T-cell (primary cell): ENCODE data around the gene MRPL49. TPM values are rescaled to one million over a fixed set of nuclear protein-coding genes. Genes with fewer than 3 reads are reported as not detected.

Source experiments
- ATAC-seq, 4 experiments: fragments of 200-7000 bp in 3 of 4; fragments of 150-1000 bp in 1 of 4; cut with Tn5 transposase; replicated peaks in 1 of 4; 1 replicate in 3 of 4; 2 replicates in 1 of 4; pipeline ENCODE4 v1.10.0; 2021; ENCODE audit warnings: moderate library complexity in 3 of 4, mild to moderate bottlenecking in 2 of 4, moderate number of reproducible peaks in 1 of 4
- CTCF ChIA-PET, 2 donors: fragments of 300-600 bp; sonication (Branson Sonifier 250); formaldehyde crosslinking; loops; one replicate each; lab custom pipeline; 2022; ENCODE audit warnings: antibody characterized with exemption in 2 of 2; lab: Charles Lee
- POLR2A ChIA-PET, 2 donors: fragments of 300-600 bp; sonication (Branson Sonifier 250); formaldehyde crosslinking; loops; one replicate each; lab custom pipeline; 2022; ENCODE audit warnings: antibody characterized with exemption in 2 of 2; lab: Charles Lee
- DNase-seq, 35 experiments: peaks; one replicate each; pipeline versions ENCODE4 v3.0.0 to v3.0.0-alpha.2; 2013 to 2023
- H3K27ac ChIP-seq: one replicate; pipeline ENCODE4 v1.5.1; 2013; ENCODE audit warnings: low read length
- H3K27me3 ChIP-seq, 2 experiments: replicated peaks in 1 of 2; 1 replicate in 1 of 2; 2 replicates in 1 of 2; pipeline versions ENCODE4 v1.6.1 to v1.7.0; 2013; ENCODE audit warnings: low read length in 1 of 2, mixed read lengths in 1 of 2; ENCODE audit not compliant: control insufficient read depth in 2 of 2, insufficient read depth in 2 of 2; ENCODE audit errors: extremely low read depth in 1 of 2
- H3K36me3 ChIP-seq, 2 donors: 1 replicate in 1 of 2; 2 replicates in 1 of 2; pipeline versions ENCODE4 v1.6.1 to v1.7.0; 2013; ENCODE audit warnings: low read length in 1 of 2; ENCODE audit not compliant: control insufficient read depth in 2 of 2, insufficient read depth in 1 of 2; ENCODE audit errors: extremely low read depth in 1 of 2
- H3K4me1 ChIP-seq, 2 experiments: 1 replicate in 1 of 2; 2 replicates in 1 of 2; pipeline versions ENCODE4 v1.6.1 to v1.7.0; 2013; ENCODE audit warnings: low read length in 2 of 2, mixed read lengths in 1 of 2; ENCODE audit not compliant: insufficient read depth in 2 of 2, control insufficient read depth in 1 of 2; ENCODE audit errors: extremely low read depth in 1 of 2
- H3K4me3 ChIP-seq, 2 donors: 1 replicate in 1 of 2; 2 replicates in 1 of 2; pipeline versions ENCODE4 v1.5.1 to v1.7.0; 2013; ENCODE audit warnings: mild to moderate bottlenecking in 2 of 2, low read length in 1 of 2, moderate library complexity in 1 of 2; ENCODE audit not compliant: control insufficient read depth in 1 of 2; ENCODE audit errors: extremely low read depth in 1 of 2
- H3K9me3 ChIP-seq: 2 replicates; pipeline ENCODE4 v1.7.0; 2013
- H3K27ac Mint-ChIP-seq, 2 donors: one replicate each; pipeline ENCODE4 v1.8.0; 2020 to 2021; ENCODE audit warnings: mild to moderate bottlenecking in 2 of 2, mixed read lengths in 2 of 2
- H3K27me3 Mint-ChIP-seq, 2 donors: one replicate each; pipeline ENCODE4 v1.8.0; 2021 to 2022; ENCODE audit warnings: mixed read lengths in 2 of 2
- H3K36me3 Mint-ChIP-seq: one replicate; pipeline ENCODE4 v1.8.0; 2021; ENCODE audit warnings: mixed read lengths
- H3K4me1 Mint-ChIP-seq, 3 donors: one replicate each; pipeline ENCODE4 v1.8.0; 2020 to 2022; ENCODE audit warnings: mixed read lengths in 3 of 3, mild to moderate bottlenecking in 1 of 3
- H3K4me3 Mint-ChIP-seq, 3 donors: one replicate each; pipeline ENCODE4 v1.8.0; 2020 to 2022; ENCODE audit warnings: mild to moderate bottlenecking in 3 of 3, mixed read lengths in 3 of 3, moderate library complexity in 3 of 3
- H3K9me3 Mint-ChIP-seq, 3 donors: one replicate each; pipeline ENCODE4 v1.8.0; 2020 to 2022; ENCODE audit warnings: mixed read lengths in 3 of 3
- WGBS: methylation state at CpG from one replicate; pipeline ENCODE4 v1.1.5; 2013; ENCODE audit warnings: missing lambda C conversion rate; ENCODE audit not compliant: insufficient coverage; 5-methylcytosine and 5-hydroxymethylcytosine counted together
- total RNA-seq, 35 experiments: library from RNA in 6 of 35; stranded (reverse) in 6 of 35; fragments of 120-200 nt in 1 of 35; gene quantifications; one replicate each; pipeline versions ENCODE4 v1.2.1 to v1.2.4 and lab custom pipeline; 2013 to 2026

The MRPL49 gene
- total RNA-seq, 5 donors from 2014 or later (not counting 1 experiment from before 2014, with no cell fraction given) = 48.3 to 58.8 (median 55.1) TPM

- ChIA-PET CTCF (no interaction called here), POLR2A (no interaction called here)
- H3K9me3 Mint-ChIP-seq = no peaks in the 10 kb centered on the region
- Histone ChIP-seq H3K4me1 (peaks cover 13 to 58% of the 10 kb centered on the region in 2 experiments), H3K36me3 (peaks cover 5 to 51% of the 10 kb centered on the region in 2 donors), H3K4me3 (no peak overlapping the region), H3K27me3 (no peaks in the 10 kb centered on the region), H3K27ac (peak overlapping the region; percentile 18), H3K9me3 (no peaks in the 10 kb centered on the region)
- H3K36me3 Mint-ChIP-seq = peaks cover 44% of the 10 kb centered on the region
- ATAC-seq (no peak), DNase-seq (no peak)
- H3K4me1 Mint-ChIP-seq = peaks cover 47 to 71% (median 63%) of the 10 kb centered on the region in 3 donors
- H3K27ac Mint-ChIP-seq = no peak overlapping the region
- H3K27me3 Mint-ChIP-seq = no peaks in the 10 kb centered on the region
- peak overlapping the region in 2 of 3 donors; percentile 31 to 96 for H3K4me3 Mint-ChIP-seq
Measured at GRCh38 chr11:65119670-65119995, 2.5 kb upstream of the MRPL49 start.

DNA sequence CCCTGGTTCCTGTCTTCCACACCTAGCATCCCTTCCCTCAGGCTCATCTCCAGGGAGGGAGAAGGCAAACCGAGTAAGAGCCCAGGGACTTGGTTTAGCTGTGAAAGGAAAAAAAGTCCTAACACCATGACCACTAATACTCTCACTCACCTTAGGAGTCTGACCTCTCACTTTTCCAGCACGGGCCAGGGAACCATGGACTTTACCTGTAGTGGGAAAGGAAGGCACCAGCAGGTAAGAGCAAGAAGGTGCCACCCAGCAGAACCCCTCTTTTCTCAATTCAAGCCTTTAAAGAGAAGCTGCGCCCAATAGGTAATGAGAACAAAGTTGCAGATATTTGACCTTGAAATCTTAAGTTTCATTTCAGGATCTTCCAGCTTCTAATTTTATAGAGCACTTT lies 1.3 kb upstream of the MRPL49 start:
- Histone ChIP-seq H3K4me1 (peaks cover 13 to 46% of the 10 kb centered on the region in 2 experiments), H3K4me3 (peak overlapping the region in 1 of 2 donors; percentile 80), H3K36me3 (peaks cover 7 to 53% of the 10 kb centered on the region in 2 donors), H3K27ac (peak overlapping the region; percentile 92), H3K27me3 (no peaks in the 10 kb centered on the region), H3K9me3 (no peaks in the 10 kb centered on the region)
- Mint-ChIP-seq H3K4me1 (peaks cover 47 to 66% (median 58%) of the 10 kb centered on the region in 3 donors), H3K36me3 (peaks cover 47% of the 10 kb centered on the region), H3K4me3 (peak overlapping the region; percentile 96 to 100 (median 96)), H3K27ac (peak overlapping the region; percentile 98 to 100), H3K9me3 (no peaks in the 10 kb centered on the region), H3K27me3 (no peaks in the 10 kb centered on the region)
- ChIA-PET POLR2A (interaction anchor here in 1 of 2 donors (2.2 kb wide), 1 partner anchor 9 kb away, joined by 7 read pairs; the partner anchor contains the start of gene TM7SF2), CTCF (interaction anchor here in 1 of 2 donors (0.8 to 2.3 kb wide), 3 partner anchors 10 to 59 kb away, joined by 3 to 13 read pairs (median 11); no protein-coding TSS in a partner anchor)
- ATAC-seq (no peak), DNase-seq (no peak)
- no CpG with 5 or more reads among the region's 3 CpGs for WGBS

GRCh38 chr11:65121447-65121864 lies 665 bp upstream of the MRPL49 start:
- H3K36me3 ChIP-seq = peaks cover 7 to 57% of the 10 kb centered on the region in 2 donors
- no peaks in the 10 kb centered on the region for H3K27me3 ChIP-seq
- Mint-ChIP-seq H3K36me3 (peaks cover 49% of the 10 kb centered on the region), H3K4me1 (peaks cover 47 to 61% (median 52%) of the 10 kb centered on the region in 3 donors), H3K9me3 (no peaks in the 10 kb centered on the region), H3K27ac (peak overlapping the region; percentile 98 to 100), H3K4me3 (peak overlapping the region; percentile 96 to 100 (median 96)), H3K27me3 (no peaks in the 10 kb centered on the region)
- H3K27ac ChIP-seq = peak overlapping the region; percentile 92
- POLR2A ChIA-PET = interaction anchor here (0.6 to 2.2 kb wide), 4 partner anchors 8 to 26 kb away, joined by 3 to 12 read pairs (median 6); partner anchors contain the start of genes SYVN1 (in 1 of the 2), TM7SF2 (in 1 of the 2) and VPS51 (in 1 of the 2)
- CTCF ChIA-PET = interaction anchor here in 1 of 2 donors (0.8 to 2.3 kb wide), 6 partner anchors 8 to 59 kb away, joined by 3 to 13 read pairs (median 7); partner anchors contain the start of genes CDCA5 and TM7SF2
- no peak for ATAC-seq
- H3K4me3 ChIP-seq = peak overlapping the region; percentile 80 to 91
- H3K9me3 ChIP-seq = no peaks in the 10 kb centered on the region
- DNase-seq = peak in 3 of 35 experiments; percentile 25 to 37 (median 35)
- WGBS = under 1% methylated on average over 22 of the region's 22 CpGs
- H3K4me1 ChIP-seq = peaks cover 9 to 40% of the 10 kb centered on the region in 2 experiments

DNA sequence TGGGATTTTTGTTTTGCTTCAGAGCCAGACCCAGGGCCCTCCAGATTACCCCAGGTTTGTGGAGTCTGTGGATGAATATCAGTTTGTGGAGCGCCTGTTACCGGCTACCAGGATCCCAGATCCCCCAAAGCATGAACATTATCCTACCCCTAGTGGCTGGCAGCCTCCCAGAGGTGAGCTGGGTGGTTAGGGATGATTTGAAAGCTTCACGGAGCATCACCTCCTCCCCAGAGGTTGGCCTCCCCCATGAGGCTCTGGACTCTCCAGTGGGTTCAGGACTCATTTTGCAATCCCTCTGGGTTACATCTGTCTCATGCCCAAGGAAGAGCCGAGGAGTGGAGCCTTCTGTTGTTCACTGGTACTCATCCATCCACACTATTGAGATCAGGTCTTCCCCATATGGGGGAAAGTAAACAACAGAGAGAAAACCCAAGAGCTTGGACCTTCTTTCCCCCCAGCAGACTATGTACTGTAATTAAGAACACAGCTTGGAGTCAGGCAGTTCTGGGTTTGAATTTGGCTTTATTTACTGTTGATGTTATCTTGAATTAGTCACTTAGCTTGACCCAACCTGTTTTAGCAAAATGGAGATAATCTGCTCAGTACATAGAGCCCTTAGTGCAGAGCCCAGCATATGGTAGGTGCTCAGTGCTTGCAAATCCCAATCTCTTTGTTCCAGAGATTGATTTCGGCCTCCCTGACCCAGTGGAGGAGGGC lies 2.5 kb downstream of the MRPL49 start:
- no peak overlapping the region for H3K4me3 ChIP-seq
- H3K4me3 Mint-ChIP-seq = peak overlapping the region; percentile 14 to 64 (median 51)
- DNase-seq (no peak), ATAC-seq (no peak)
- H3K27ac ChIP-seq = no peak overlapping the region
- peaks cover 31 to 42% (median 38%) of the 10 kb centered on the region in 3 donors for H3K4me1 Mint-ChIP-seq
- no peaks in the 10 kb centered on the region for H3K9me3 ChIP-seq
- no peaks in the 10 kb centered on the region for H3K27me3 ChIP-seq
- peaks cover 16 to 71% of the 10 kb centered on the region in 2 donors for H3K36me3 ChIP-seq
- ChIA-PET CTCF (interaction anchor here (0.5 to 1.1 kb wide), 3 partner anchors 14 to 228 kb away, joined by 4 to 6 read pairs (median 5); partner anchors contain the start of gene TM7SF2 (in 1 of the 2)), POLR2A (interaction anchor here in 1 of 2 donors (1.2 kb wide), 1 partner anchor 10 kb away, joined by 3 read pairs; no protein-coding TSS in a partner anchor)
- peaks cover 39% of the 10 kb centered on the region for H3K36me3 Mint-ChIP-seq
- WGBS = 92% methylated on average over 2 of the region's 5 CpGs
- no peaks in the 10 kb centered on the region for H3K9me3 Mint-ChIP-seq
- peaks cover 9 to 28% of the 10 kb centered on the region in 2 experiments for H3K4me1 ChIP-seq
- H3K27me3 Mint-ChIP-seq = no peaks in the 10 kb centered on the region
- H3K27ac Mint-ChIP-seq = peak overlapping the region in 1 of 2 donors; percentile 68

GRCh38 chr11:65125197-65126056 lies 3.3 kb downstream of the MRPL49 start:
- ATAC-seq (no peak), DNase-seq (no peak)
- Histone ChIP-seq H3K4me1 (peaks cover 9 to 28% of the 10 kb centered on the region in 2 experiments), H3K27ac (no peak overlapping the region), H3K9me3 (no peaks in the 10 kb centered on the region), H3K4me3 (no peak overlapping the region), H3K27me3 (no peaks in the 10 kb centered on the region), H3K36me3 (peaks cover 21 to 71% of the 10 kb centered on the region in 2 donors)
- Mint-ChIP-seq H3K27ac (no peak overlapping the region), H3K4me3 (no peak overlapping the region), H3K36me3 (peaks cover 31% of the 10 kb centered on the region), H3K27me3 (no peaks in the 10 kb centered on the region), H3K4me1 (peaks cover 31 to 34% (median 32%) of the 10 kb centered on the region in 3 donors), H3K9me3 (no peaks in the 10 kb centered on the region)
- ChIA-PET CTCF (interaction anchor here in 1 of 2 donors (1.1 kb wide), 1 partner anchor 14 kb away, joined by 5 read pairs; the partner anchor contains the start of gene TM7SF2), POLR2A (interaction anchor here (0.6 to 1.2 kb wide), 2 partner anchors 9 to 208 kb away, joined by 3 read pairs; no protein-coding TSS in a partner anchor)
- WGBS = 93% methylated on average over 5 of the region's 12 CpGs
